ENCODE data around the gene PRR32.
"Not testable (repeated sequence)": the region's sequence is repeated elsewhere in the genome, so short reads cannot be mapped to it uniquely, and the experiment has no call there.

Gene PRR32, protein sequence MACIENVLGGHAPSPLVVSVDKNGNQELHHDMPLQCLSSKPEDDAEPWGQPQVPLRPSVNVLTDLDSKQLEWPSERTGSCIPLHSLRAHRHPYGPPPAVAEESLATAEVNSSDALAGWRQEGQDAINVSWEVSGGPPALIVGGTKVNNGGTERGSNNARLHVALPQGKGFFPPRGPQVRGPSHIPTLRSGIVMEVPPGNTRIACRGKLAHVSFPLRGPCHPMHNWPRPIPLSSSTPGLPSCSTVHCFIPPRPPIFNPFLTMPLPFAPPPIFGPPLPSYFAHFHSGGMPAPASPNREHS

DNA sequence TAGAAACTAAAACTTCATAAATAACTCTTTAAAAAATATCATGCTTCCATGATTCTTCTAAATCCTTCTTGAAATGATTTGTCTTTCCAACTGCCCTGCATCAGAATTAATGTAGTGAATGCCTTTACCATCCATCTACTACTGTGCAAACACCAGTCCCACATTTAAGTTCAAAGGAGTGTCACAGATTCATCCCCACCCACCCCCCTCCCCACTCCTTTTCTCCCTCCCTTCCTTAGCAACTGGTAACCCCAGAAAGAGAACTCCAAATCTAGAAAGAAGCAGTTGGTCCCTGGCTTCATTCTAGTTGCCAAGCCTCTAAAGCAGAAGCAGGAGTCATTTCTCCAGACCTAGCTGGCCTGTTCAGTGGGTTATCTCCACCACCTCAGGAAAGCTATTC, at the start of gene PRR32:
Gene PRR32 (plus strand): TSS at position 301 of the 400 bp plus-strand sequence. CDS start 115 bp downstream, outside the sequence.
- no peak for DNase-seq

DNA sequence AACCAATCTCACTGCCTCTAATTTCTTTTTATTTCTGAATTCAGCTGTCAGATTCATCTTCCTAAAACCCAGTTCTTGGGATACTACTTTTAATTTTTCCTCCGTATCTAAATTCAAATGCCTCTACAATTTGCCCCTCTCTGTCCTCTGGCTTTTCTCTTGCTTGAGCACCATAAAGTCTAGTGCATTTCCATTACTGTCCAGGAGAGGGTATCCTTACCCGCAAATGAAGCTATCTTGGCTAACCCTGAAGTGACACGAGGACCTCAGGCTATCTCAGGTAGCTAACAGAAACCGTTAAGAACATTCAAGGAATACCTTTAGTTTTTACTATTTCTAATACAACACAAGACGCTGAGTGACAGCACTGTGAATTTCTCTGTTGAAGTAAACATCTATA, 49.4 kb upstream of the PRR32 start:
- peak; percentile 9 to 64 for DNase-seq

DNA sequence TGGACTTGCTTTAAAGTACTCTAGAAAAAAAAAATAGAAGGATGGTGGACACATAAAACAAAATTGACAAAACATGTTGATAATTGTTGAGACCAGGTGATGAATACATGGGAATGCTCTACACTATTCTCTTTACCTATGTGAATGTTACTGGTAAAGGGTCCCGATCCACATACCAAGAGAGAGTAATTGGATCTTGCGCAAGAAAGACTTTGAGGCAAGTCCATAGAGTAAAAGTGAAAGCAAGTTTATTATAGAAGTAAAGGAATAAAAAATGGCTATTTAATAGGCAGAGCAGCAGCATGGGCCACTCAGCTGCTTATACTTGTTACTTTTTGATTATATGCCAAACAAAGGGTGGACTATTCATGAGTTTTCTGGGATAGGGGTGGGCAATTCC, 34.0 kb upstream of the PRR32 start:
- no peak for DNase-seq

DNA sequence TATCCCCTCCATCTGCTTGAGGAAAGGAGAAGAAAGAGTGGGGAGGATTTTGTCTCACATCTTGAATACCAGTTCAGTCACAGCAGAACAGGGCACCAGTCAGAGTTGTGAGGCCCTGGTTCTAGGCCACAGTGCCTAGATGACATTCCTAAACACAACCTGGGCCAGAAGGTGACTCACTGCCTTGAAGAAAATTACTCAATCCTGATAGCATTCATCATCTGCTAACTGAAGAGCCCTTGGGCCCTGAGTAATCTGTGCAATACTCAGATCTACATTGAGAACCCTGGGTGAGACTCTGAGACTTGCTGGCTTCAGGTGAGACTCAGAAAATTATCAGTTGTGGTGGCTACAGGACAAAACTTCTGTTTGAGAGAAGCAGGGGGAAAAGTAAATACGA, 20.5 kb upstream of the PRR32 start:
- no peak for DNase-seq

DNA sequence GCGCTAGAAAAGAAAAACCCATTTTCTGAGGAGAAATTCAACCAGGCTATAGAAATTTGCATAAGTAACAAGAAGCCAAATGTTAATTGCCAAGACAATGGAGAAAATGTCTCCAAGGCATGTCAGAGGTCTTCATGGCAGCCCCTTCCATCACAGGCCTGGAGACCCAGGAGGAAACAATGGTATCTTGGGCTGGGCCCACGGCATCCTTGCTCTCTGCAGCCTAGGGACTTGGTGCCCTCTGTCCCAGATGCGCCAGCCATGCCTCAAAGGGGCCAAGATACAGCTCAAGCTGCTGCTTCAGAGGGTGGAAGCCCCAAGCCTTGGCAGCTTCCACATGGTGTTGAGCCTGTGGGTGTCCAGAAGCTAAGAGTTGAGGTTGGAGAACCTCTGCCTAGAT, 12.7 kb upstream of the PRR32 start:
- DNase-seq, result not testable (repeated sequence)

DNA sequence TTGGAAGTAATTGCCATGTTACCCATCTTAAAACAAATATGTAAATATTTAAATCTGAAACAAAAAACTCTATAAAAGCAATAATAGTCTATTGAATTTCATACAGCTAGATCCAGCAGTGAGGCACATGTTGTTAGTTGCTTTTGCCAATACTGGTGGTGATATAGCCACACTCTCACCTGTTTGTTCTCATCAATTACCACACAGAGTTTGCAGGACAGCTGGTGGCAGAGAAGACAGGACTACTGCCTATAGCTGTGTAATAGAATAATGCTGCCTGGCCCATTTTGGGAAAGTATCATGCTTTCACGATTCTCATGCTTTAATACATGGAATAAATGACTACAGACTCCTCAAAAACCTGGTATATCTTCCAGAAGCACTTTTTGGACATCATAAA, 3.7 kb upstream of the PRR32 start:
- DNase-seq, result no peak

DNA sequence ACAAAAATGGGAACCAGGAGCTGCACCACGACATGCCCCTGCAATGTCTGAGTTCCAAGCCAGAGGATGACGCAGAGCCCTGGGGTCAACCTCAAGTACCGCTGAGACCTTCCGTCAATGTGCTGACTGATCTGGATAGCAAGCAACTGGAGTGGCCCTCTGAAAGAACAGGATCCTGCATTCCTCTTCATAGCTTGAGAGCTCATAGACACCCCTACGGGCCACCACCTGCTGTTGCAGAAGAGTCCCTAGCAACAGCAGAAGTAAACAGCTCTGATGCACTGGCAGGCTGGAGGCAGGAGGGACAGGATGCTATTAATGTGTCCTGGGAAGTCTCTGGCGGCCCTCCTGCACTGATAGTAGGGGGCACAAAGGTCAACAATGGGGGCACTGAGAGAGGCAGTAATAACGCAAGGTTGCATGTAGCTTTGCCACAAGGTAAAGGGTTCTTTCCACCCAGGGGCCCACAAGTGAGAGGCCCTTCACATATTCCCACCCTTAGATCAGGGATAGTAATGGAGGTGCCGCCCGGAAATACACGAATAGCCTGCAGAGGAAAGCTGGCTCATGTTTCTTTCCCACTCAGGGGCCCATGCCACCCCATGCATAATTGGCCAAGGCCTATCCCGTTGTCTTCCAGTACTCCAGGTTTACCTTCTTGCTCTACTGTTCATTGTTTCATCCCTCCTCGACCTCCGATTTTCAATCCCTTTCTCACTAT, 1.3 kb downstream of the PRR32 start:
- no peak for DNase-seq

DNA sequence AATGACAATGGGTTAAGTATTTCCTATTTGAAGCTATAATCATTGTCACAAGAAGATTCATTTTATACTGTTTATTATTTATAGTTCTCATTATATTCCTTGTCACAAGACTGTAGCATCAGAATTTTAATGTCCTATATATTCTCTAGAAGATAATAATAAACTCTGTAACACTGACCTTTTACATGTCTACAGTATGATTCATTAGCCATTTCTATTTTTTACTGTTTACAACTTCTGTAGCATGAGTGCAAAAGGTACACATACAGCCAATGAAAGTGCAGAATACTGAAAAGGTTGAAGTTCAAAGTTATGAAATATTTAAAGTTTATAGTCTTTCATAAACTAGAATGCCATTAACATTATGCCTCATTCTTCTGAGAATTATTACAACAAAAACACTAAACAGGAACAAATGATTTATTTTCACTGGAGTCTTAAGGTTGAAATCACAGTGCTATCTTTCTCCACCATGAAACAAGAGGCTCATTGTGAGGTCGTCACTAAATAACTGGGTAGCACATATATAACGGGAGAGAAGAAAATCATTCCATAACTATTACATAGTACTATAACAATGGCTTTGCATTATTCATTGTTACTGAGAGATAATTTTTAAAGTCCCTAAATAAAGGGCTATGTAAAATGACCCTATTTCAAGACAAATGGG, 4.9 kb downstream of the PRR32 start:
- DNase-seq, result no peak

DNA sequence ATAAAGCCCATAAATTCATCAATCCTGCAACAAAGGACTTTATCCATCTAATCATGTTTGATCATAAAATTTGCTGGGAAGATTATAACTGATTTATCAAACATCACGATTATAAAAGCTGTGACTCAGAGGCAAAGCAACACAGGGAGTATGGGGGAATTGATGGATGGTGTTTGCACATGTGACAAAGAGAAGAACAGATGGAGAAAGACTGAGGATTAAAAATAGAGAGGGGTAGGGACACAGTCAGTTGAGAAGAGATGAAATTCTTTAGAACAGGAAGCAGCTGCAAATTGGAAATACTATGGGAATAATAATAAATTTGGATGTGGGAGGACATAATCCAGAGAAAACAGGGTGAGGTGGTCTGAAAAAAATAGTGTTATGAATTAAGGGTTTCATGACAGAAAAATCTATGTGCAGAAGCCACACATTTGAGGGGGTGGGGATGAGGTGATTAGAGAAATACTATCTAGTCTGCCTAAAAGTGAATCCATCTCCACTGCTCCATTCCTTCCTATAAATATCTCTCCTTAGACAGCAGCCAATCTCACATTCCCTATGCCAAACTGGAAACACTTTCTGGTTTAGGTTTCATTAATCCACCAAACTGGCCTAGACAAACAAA, 6.2 kb downstream of the PRR32 start:
- DNase-seq, result peak; percentile 35 to 61

DNA sequence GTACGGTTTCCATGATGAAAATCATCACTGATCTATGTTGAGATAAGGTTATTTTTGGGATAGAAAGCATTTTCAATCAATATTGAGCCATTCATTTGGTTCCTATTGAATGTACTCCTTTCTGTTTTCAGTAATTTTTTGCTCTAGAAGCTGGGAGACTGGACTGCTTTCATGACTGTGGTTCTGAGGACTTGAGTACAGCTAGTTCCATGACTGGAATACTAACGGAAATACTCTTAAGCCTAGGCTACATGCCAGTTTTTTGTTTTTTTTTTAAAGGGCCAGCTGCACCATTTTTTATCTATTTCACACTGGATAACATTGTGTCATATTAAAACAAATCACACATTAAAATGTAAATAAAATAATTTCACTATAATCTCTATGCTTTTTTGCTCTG, 16.7 kb downstream of the PRR32 start:
- DNase-seq, result no peak

DNA sequence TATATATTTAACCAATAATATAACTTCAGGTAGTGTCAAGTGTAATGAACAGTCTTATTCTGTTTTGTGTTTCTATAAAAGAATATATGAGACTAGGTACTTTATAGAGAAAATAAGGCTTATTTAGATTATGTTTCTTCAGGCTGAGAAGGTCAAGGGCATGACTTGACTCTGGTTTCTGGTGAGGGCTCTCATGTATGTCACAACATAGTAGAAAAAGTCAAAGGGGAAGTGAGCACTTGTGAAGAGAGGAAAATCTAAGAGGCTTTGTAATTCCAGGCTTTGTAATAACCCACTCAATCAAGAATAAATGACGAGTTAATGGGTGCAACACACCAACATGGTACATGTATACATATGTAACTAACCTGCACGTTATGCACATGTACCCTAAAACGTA, 27.6 kb downstream of the PRR32 start:
- DNase-seq, result no peak

DNA sequence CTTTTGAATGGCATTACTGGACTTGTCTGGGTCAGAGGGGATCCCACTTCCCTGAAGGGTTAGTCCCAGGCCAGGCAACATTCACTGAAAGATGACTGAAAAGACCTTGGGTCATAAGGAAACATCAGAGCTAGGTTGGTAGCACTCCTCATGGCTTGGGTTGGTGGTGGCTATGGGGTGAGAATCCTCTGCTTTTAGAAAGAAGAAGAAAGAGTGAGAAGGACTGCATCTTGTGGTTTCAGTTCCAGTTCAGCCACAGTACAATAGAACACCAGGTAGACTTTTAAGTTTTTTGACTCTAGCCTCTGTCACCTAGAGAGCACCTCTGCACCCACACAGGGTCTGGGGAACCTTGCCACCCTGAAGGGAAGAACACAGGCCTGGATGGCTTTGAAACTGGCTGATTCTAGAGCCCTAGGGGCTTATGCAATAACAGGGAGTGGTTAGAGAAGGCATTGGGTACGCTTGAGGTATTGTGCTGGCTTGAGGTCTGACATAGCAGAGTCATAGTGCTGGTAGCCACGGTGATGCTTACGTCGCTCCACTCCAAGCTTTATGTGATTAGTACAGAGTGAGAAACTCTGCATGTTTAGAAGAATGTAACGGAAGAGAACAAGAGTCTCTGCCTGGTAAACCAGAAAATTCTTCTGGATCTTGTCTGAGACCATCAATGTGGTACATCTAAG, 36.5 kb downstream of the PRR32 start:
- no peak for DNase-seq

All from NCI-H524 (cell line).